GM21381 (cell line): ENCODE data around the gene IRF2BPL.

ENCODE experiments used
- ATAC-seq: cut with Tn5 transposase; IDR thresholded peaks from one replicate; pipeline ENCODE4 v1.9.1; 2021; ENCODE audit warnings: mild to moderate bottlenecking, moderate library complexity; ENCODE audit not compliant: unreplicated experiment

The IRF2BPL gene

DNA sequence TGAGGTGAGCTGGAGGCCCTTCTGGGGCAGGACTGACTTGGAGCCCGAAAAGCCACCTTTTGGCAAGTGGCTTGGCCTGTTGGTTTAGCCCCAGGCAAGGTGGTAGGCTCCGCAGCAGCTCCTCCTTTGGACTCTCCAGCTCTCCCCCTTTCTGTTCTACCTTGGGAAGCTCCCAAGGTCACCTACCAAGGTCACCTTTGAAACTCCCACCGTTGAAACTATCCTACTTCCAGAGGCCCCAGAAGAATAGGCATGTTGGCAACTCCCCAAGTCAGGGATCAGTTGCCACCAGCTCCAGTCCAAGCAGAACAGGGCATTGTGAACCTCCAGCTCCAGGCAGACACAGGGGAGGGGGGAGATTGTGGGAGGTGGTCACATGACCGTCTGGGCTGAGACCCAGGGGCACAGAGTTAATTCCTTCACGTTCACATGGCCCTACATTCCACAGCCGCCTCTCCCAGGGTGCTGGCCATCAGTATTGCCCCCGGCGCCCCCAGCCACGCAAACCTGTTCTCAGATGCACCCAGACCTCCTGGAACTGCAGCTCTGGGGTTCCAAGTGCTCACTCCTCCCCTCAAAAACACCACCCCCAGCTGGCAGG is 14.4 kb downstream of the IRF2BPL start:
- ATAC-seq = no peak

DNA sequence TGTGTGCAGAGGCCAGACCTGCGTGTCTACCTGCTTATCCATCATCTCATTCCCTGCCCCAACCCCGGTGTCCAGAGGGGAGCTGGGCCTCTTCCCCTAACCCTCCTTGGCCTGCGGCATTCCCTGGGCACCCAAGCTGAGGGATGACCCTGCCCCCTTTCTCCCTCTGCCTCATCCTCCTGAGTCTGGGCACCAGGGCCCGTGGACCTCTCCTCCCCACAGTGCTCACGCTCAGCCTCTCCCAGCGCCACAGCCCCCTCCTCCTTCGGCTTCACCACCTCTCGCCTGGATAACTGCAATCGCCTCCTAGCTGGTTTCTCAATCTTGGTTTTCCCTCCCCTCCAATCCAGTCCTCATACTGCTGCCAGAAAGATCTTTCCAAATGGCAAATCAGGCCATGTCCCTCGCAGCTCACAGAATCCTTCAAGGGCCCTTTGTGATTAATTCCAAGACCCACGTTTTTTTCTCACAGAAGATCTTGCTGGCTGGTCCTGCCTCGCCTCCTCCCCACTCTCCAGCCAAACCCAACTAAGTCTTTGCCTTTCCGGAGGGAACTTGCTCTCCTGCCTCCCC is 16.2 kb downstream of the IRF2BPL start:
- no peak for ATAC-seq

DNA sequence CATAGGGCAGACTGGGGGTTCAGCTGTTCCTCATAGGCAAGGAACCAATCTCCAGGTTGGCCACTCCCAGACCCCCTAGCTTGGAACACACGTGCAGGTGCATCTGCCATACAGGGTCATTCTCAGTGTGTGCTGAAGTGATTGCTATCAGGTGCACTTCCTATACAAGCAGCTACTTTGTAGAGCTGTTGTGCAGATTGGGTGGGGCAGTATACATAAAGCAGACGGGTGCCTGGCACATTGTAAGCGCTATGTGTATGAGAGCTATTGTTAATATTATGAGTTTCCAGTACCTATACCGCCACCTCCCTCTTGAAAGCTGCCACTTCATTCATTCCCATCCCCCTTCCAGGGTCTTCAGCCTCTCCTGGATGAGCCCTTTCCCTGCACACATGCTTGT is 17.3 kb downstream of the IRF2BPL start:
- ATAC-seq = no peak

DNA sequence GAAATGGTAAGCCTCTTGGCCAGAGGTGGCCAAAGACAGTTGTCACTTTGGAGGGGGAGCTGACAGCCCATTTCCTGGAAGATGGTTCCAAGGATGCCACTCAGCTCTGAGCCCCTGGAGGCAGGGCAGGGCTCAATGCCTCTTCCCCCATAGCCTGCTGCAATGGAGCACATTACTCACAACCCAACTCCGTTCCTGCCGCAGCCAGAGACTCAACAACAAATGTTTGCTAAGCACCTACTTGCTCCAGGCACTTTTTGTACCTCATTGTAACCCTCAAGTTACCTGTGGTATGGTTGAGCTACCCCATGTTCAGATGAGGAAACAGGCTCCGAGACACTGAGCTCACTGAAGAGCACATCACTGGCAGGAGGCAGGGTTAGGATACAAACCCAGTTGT is 19.5 kb downstream of the IRF2BPL start:
- no peak for ATAC-seq

DNA sequence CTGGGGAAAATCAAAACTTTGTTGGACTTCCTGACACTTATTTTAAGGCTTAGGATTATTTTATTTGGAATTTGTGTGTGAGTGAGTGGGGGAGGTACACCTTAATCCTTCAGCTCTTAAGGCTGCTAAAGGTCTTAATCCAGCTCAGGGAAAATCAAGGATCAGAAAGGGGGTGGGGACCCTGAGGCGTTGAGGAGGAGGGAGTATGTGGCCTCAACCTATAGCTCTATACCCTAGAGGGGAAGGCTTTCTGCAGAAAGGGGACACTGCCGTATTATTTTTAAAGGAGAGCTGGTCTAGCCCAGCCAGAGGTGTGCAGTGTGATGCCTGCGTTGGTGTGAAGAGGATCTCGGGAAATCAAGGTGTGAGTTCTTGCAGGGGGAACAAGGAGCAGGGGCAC is 20.0 kb downstream of the IRF2BPL start:
- ATAC-seq = no peak

DNA sequence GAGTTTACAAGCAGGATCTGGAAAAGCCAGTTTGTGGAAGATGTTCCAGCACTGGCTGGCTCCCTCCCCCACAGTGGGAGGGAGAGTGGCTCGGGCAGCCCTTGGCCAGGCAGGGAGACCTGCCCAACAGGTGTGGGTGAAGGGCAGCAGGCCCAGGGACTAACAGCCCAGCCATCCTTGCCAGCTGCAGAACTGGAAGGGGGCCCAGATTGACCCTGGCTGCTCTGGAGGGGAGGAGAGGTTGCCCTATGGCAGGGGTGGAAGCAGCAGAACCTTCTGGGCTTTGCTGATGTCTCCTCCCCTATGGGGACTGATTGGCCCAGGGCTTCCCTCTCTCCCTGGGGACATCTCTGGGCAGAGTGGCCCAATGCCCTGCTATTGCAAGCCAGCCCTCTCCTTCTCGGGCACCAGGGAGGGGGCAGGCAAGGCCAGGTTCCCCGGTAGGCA is 20.5 kb downstream of the IRF2BPL start:
- ATAC-seq = no peak

DNA sequence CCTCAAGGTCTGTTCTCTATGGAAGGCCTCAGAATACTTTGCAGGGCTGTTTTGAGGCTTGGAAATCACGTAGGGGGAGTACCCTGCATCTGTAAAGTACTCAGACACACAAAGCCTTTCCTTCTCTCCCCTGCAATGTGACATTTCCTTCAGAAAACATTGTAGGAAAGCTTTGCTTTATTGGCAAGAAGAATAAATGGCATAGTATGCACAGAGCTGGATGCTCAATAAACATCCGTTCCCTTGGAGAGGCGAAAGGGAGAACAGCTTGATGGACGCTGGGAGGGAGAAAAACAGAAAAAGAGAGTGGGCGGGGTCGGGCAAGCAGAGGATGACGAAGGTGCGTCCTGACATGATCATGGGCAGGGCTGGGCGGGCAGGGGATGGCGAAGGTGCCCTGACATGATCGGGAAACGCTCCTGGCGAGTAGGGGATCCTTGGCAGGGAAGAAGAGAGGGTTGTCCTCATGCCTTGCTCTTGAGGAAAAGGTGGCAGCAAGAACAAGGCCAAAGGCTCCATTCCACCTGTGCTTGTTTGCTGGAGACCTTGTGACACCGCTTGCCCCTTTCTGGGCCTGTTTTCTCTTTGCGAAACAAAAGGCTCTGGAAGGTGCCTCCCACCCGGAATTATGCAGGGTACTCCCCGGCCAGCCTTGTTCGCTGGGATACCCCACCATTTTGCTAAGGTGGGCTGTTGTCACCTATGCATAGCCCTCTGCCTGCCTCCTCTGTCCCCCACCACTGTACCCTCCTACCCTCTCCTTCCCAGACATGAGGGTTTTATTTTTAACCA is 21.1 kb downstream of the IRF2BPL start:
- ATAC-seq = no peak

DNA sequence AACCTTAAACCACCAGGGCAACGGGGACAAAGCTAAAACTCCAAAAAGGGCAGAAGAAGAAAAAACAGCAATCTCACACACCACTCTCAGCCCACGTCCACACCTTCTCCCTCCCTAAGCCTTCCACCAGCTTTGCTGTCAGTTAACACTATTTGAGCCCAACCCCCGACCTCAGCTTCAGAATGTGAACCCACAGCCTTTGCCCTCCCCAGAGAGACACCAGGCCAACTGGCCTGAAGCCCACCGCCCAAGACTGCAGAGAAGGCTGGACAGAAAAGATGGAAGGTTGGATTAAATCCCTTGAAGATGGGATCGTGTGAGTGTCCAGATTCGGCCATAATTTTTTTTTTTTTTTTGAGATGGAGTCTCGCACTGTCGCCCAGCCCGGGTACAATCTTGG is 22.4 kb downstream of the IRF2BPL start:
- ATAC-seq = no peak

DNA sequence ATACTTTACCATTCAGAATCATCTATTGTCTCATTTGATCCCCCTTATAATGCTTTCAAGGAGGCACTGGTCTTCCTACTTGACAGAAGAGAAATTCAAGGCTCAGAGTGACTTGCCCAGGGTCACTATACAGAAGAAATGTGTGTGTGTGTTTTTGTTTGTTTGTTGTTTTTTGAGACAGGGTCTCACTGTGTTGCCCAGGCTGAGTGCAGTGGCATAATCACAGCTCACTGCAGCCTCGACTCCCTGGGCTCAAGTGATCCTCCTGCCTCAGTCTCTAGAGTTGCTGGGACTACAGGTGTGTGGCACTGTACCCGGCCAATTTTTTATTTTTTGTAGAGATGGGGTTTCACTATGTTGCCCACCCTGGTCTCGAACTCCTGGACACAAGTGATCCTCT is 22.9 kb downstream of the IRF2BPL start:
- no peak for ATAC-seq

DNA sequence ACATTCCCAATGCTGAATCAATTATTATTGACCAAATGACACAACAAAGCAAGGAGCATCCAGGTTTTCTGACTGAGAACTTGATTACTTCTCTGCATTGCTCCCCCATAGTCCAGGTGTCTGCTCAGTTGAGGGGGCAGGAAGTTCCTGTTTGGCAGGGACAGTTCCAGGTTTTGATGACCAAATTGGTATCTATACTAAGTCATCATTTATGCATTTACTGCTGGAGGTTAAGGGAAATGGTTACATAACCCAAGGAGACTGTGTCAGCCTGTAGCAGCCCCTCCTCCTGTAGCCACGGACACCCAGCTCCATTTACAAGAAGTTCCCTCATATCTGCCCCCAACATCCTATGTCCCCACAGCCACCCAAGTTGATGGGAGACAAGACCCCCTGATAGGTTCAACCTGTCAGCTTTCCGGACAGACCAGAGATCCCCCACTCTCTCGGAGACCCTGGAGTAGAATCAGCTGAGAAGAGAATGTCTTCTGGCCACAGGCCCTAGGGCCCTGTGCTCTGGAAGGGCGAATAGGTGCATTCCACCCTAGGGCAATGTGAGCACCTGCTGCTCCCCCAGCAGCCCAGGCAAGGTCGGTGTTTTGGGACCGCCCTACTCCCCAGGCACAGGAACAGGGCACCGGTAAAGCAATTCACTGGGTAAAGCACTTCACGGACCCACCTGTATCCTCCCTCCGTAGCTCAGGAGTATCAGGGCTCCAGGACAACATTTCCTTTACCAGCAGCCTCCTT is 23.6 kb downstream of the IRF2BPL start:
- ATAC-seq = no peak

DNA sequence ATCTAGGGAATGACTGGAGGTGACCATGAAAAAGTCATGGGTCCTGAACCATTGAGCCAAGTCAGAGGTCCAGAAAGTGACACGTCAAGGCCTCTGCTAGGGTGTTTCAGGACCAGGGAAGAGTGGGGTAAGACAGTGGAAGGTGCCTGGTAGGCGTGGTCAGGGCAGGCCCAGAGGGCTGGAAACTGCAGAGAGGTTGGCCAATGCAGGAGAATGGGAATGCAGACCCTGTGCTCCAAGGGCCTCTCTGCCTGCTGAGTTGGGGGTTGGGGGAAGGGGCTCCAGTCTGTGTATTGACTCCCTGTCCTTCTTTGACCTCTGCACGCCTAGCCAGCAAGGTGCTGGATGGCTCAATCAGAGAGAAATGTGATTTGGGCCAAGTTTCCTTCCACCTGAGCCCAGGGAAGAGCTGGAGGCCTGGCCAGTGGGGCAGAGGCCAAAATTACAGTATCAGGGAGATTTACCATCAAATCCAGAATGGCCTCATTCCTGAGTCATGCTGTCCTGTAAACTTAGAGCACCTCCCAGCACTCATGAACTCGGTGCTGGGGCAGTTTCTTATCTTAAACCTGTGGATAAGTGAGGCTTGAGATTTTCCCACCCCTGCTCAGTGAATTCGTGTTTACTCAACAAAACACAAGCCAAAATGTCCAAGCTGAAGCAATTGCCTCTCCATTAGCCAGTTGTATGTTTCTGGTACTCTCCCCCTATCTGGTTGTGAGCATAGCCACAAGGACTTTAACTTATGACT is 24.4 kb downstream of the IRF2BPL start:
- ATAC-seq = no peak

DNA sequence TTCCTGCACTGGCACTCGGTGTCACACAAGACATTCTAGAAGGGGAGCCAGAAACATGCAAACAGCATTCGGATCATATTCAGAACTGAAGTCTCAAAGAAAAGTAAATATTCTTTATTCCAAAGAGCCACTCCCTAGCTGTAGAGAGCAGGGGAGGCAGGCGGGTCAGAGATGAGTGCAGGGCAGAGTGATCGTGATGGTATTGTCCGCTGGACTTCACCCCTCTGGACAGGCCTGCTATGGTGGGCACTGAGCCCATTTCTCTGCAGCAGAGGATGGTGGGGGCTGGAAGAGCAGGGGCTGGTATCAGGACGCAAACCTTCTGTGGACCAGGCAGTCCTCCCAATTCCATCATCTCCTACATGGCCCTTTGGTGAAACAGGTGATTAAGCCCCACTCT is 25.6 kb downstream of the IRF2BPL start:
- ATAC-seq = no peak

DNA sequence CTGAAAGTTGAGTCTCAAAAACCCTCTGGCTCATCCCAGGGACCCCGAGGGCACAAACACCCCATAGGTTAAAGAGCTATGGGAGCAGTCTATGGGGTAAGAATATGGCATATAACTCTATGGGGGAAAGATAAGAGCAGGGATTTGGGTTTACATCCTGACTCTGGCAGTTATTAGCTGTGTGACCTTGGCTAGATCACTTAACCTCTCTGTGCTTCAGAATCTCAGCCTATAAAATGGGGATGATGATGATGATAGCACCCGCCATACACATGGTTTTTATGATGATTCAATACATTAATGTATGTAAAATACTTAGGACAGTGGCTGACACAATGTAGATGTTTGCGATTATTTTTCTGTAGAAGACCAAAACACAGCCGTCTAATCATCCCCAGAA is 26.2 kb downstream of the IRF2BPL start:
- ATAC-seq = no peak

DNA sequence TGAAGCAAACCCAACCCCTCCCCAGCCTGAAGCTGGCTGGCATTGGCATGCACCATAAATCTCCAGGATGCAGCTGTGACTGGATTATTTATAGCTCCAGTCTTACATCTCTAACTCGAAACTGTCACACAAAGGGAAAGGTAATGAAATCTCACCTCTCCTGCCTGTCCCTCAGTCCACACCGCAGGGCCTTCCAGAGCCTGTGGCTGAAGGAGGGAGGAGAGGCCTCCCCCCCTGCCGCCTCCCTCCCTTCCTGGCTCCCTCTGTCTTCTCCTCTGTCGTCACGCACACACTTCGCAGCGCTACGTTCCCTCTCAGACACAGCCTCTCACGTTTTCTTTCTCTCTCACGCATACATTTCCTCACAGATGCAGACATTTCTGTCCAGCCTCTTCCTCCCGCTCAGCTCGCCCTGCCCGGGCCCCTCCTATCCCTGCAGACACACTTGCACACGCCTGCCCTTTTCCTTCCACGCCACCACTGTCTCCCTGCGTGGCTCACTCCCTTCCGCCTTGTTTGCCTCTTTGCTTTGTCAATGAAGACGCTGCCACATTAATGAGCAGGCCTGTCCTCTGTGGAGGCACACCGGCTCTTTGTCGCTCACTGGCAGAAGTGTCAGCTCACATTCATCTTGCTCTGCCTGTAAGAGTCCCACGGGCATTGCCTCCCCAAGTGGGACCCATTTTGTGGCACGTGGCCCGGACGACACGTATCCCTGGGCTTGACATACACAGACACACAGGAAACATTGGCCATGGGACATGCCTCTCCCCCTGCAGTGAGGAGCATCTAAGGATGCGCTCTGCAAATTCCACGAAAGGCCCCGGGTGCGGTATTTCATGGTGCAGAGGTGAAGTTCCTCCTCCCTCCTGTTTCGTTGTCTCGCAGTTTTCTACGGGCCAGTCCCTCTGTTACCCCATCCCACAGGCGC is 27.9 kb downstream of the IRF2BPL start:
- no peak for ATAC-seq

DNA sequence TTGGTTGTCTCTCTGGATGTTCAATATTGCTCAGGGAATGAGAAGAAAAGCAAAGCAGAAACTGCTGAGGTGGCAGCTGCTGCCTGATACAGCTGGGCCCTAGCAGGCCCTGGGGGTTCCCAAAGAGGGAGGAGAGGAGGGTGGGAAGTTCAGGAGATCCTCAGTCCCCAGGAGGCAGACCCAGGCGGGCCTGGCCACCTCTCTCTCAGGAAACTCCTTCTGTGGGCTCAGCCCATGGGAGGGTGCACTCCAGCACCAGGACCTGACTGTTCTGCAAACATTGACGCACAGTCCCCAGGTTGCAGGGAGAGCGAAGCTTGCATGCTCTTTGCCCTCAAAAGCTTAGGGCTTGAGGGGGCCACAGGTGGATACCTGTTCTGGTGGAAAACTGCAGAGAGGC is 29.6 kb downstream of the IRF2BPL start:
- no peak for ATAC-seq

DNA sequence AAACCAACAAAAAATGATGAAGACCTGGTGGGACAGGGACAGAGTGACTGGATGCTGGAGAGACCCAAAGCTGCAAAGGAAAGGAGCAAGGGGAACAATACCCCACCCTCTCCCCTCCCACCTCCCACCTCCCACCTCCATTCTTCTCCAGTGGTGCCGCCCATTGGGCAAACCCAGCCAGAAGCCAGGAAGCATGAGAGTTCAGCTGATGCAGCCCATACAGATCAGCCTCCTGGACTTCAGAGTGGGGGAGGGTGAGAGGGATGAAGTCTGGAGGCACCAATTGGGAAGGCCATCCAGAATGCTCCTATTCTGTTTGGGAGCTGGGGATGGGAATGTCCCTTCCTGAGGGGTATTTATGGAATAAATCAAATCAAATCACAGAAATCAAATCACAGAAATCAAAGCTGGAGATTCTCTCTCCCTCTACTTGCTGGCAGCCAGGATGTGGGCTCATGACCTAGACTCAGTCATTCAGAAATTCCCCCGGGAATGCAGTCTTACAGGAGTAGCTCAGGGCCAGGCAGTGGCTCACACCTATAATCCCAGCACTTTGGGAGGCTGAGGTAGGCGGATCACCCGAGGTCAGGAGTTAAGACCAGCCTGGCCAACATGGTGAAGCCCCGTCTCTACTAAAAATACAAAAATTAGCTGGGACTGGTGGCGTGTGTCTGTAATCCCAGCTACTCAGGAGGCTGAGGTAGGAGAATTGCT is 31.1 kb downstream of the IRF2BPL start:
- ATAC-seq = no peak

DNA sequence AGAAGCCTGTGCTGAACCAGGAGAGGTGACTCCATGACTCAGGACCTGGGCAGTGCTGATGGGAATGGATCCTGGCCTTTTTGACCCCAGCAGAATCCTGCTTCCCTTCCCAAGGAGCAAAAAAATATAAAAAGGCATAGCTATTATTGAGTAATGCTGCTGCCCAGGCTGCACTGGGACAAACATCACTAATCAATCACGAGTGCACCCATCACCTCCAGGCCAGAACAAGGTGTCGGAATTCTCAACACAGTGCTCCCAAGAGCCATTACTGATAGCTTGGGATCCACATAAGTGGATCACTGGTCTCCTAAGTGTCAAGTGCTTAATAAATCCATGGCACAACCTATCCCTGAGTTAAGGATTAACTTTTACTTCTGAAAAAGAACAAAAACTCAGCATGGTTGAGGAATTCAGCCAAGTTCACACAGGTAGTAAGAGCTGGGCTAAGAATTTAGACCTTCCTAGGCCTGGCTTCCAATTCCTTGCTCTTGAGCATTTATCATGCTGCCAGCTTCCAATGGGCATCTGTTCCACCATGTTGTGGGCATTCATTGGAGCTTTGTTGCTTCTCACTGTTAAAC is 31.9 kb downstream of the IRF2BPL start:
- ATAC-seq = no peak

DNA sequence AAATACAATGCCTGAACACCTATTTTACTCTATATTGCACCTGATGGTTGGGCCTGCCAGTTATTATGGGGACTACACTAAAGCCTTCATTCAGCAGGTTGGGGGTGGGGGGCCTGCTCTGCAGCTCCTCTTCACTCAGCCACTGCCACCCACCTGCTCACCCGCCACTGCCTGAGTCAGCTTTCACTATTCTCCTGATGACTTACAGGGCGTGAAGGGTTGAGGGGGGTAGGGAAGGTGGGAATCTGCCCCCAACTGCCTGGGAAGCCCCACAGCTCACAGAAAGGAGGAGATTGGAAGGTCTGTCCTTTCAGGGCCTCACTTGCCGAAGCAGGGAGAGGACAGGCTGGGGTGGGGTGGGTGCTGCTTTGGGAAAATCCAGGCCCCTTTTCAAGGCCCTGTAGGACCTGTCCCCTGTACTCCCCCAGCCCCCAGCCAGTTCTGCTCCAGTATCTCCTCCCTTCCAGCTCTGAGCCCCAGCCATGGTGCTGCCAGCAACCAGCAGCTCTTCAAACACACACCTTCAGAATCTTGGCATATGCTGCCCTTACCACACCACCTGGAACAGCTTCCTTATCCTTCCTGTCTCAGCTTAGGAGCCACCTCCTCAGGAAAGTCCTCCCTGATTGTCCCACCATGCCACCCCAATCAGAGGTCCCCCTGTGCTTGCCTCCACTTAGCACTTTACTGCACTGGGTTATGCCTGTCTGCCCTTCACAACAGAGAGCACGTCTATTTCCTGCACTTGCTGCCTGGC is 33.1 kb downstream of the IRF2BPL start:
- ATAC-seq = no peak
